ENCODE measurements around the gene SIPA1L3. TPM values are rescaled to one million over a fixed set of nuclear protein-coding genes. Genes with fewer than 3 reads are reported as not detected.
A peak's percentile ranks its signal among the peaks of the same experiment; 100 is the strongest.

SIPA1L3 gene
- total and polyA plus RNA-seq, 2 of the 13 experiments (the other 11 are each of a cell fraction or from before 2014, with no cell fraction given), result 5.5 to 7.7 TPM

DNA sequence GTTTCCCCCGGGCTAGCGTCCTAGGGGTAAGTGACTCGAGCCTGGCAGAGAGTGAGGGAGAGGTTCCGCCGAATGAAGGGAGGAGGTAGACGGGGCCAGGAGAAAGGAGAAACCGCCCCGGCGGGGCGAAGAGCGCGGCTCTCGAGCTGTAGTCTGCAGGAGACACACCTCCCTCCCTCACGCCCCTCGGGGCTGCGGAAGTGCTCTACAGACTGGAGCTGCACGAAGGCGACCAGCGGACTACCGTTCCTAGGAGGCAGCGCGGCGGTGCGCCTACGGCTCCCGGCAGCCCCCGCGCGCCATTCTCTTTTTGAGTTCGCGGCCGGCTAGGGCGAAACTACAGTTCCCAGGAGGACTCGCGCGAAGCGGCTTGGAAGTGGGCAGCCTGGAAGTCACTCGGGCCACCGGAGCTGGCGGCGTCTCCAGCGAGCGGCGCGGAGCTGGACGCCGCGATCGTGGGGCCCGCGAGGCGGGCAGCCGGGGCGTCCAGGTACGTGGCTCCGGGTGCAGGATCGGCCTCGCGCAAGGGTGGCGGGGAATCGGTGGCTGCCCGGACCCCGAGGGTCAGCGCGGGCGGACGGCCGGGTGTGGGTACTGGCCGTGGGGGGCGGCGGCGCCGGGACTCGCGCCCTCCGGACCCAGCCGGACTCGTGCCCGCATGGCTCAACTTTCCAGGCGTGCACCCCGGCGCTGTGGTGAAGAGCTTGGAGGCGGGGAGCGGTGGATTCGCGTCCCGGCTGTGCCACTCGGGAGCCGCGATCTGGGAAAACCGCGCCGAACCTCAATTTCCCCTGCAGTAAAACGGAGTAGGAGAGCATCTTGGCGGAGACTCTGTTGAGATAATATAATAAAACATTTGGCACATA is at the start of gene SIPA1L3 (continued):
- TF ChIP-seq ZBTB3 (CRISPR knock-in tag; IDR thresholded peaks at IDR 0.05; ENCODE audit: borderline replicate concordance, low read depth) (no peak), FOXK2 (IDR thresholded peaks at IDR 0.05) (no peak), SALL1 (CRISPR knock-in tag; IDR thresholded peaks at IDR 0.05) (peak; percentile 74), ARNTL (CRISPR knock-in tag; IDR thresholded peaks at IDR 0.05) (no peak), ZNF550 (CRISPR knock-in tag; IDR thresholded peaks at IDR 0.05; ENCODE audit: borderline replicate concordance) (no peak), MTA1 (CRISPR knock-in tag; IDR thresholded peaks at IDR 0.05; ENCODE audit: borderline replicate concordance) (0 out of 2 replicates have a peak, but pooled peaks have one; percentile 14), ZNF431 (CRISPR knock-in tag; IDR thresholded peaks at IDR 0.05; ENCODE audit: borderline replicate concordance, low read depth) (no peak), EZH2 (conservative IDR thresholded peaks at IDR 0.05; ENCODE audit: low read depth, low read length) (no peak), HDAC2 (CRISPR knock-in tag; IDR thresholded peaks at IDR 0.05) (peak; percentile 23; the same call in 1 of the 2 replicates), ZNF737 (CRISPR knock-in tag; IDR thresholded peaks at IDR 0.05; ENCODE audit: borderline replicate concordance) (no peak), MAF1 (CRISPR knock-in tag; IDR thresholded peaks at IDR 0.05; ENCODE audit: borderline replicate concordance) (no peak), FOXA1 (IDR thresholded peaks at IDR 0.05) (no peak), FOXA1 (CRISPR knock-in tag; IDR thresholded peaks at IDR 0.05) (no peak), HOXA5 (CRISPR knock-in tag; IDR thresholded peaks at IDR 0.05) (no peak; the same call in 1 of the 2 replicates), TSC22D2 (CRISPR knock-in tag; IDR thresholded peaks at IDR 0.05; ENCODE audit: borderline replicate concordance) (0 out of 2 replicates have a peak, but pooled peaks have one; percentile 51), MAFK (conservative IDR thresholded peaks at IDR 0.05 in 1 of 2, IDR thresholded peaks at IDR 0.05 in 1 of 2; ENCODE audit: low read length in 2 of 2) (no peak), YEATS2 (CRISPR knock-in tag; IDR thresholded peaks at IDR 0.05; ENCODE audit: borderline replicate concordance) (0 out of 2 replicates have a peak, but pooled peaks have one; percentile 37), EHMT2 (IDR thresholded peaks at IDR 0.05; ENCODE audit: borderline replicate concordance, low read depth, low read length) (no peak), ZNF484 (CRISPR knock-in tag; IDR thresholded peaks at IDR 0.05; ENCODE audit: borderline replicate concordance, low read depth) (no peak), NFE2L1 (CRISPR knock-in tag; IDR thresholded peaks at IDR 0.05; ENCODE audit: borderline replicate concordance) (no peak), STAT5B (CRISPR knock-in tag; IDR thresholded peaks at IDR 0.05) (no peak), NCOA1 (CRISPR knock-in tag; IDR thresholded peaks at IDR 0.05) (peak; percentile 59; the same call in 1 of the 2 replicates), SRSF1 (optimal IDR thresholded peaks at IDR 0.05; ENCODE audit: low read depth, low read length) (no peak)
- TF ChIP-seq, protein P1, sequence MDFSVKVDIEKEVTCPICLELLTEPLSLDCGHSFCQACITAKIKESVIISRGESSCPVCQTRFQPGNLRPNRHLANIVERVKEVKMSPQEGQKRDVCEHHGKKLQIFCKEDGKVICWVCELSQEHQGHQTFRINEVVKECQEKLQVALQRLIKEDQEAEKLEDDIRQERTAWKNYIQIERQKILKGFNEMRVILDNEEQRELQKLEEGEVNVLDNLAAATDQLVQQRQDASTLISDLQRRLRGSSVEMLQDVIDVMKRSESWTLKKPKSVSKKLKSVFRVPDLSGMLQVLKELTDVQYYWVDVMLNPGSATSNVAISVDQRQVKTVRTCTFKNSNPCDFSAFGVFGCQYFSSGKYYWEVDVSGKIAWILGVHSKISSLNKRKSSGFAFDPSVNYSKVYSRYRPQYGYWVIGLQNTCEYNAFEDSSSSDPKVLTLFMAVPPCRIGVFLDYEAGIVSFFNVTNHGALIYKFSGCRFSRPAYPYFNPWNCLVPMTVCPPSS (IDR thresholded peaks at IDR 0.05), result no peak
- TF ChIP-seq, protein P2, sequence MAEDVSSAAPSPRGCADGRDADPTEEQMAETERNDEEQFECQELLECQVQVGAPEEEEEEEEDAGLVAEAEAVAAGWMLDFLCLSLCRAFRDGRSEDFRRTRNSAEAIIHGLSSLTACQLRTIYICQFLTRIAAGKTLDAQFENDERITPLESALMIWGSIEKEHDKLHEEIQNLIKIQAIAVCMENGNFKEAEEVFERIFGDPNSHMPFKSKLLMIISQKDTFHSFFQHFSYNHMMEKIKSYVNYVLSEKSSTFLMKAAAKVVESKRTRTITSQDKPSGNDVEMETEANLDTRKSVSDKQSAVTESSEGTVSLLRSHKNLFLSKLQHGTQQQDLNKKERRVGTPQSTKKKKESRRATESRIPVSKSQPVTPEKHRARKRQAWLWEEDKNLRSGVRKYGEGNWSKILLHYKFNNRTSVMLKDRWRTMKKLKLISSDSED (CRISPR knock-in tag; IDR thresholded peaks at IDR 0.05), result no peak
- TF ChIP-seq, protein P3, sequence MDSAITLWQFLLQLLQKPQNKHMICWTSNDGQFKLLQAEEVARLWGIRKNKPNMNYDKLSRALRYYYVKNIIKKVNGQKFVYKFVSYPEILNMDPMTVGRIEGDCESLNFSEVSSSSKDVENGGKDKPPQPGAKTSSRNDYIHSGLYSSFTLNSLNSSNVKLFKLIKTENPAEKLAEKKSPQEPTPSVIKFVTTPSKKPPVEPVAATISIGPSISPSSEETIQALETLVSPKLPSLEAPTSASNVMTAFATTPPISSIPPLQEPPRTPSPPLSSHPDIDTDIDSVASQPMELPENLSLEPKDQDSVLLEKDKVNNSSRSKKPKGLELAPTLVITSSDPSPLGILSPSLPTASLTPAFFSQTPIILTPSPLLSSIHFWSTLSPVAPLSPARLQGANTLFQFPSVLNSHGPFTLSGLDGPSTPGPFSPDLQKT (CRISPR knock-in tag; IDR thresholded peaks at IDR 0.05; ENCODE audit: borderline replicate concordance), result no peak
- TF ChIP-seq, protein P4, sequence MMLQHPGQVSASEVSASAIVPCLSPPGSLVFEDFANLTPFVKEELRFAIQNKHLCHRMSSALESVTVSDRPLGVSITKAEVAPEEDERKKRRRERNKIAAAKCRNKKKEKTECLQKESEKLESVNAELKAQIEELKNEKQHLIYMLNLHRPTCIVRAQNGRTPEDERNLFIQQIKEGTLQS (CRISPR knock-in tag; IDR thresholded peaks at IDR 0.05), result no peak; the same call in 1 of the 2 replicates
